ENCODE measurements around the gene CD2BP2. TPM values are rescaled to one million over a fixed set of nuclear protein-coding genes. Genes with fewer than 3 reads are reported as not detected.
"Not testable (repeated sequence)": the region's sequence is repeated elsewhere in the genome, so short reads cannot be mapped to it uniquely, and the experiment has no call there.

Gene CD2BP2
- total RNA-seq, 2 donors from 2014 or later: 57.3 to 64.4 TPM

DNA sequence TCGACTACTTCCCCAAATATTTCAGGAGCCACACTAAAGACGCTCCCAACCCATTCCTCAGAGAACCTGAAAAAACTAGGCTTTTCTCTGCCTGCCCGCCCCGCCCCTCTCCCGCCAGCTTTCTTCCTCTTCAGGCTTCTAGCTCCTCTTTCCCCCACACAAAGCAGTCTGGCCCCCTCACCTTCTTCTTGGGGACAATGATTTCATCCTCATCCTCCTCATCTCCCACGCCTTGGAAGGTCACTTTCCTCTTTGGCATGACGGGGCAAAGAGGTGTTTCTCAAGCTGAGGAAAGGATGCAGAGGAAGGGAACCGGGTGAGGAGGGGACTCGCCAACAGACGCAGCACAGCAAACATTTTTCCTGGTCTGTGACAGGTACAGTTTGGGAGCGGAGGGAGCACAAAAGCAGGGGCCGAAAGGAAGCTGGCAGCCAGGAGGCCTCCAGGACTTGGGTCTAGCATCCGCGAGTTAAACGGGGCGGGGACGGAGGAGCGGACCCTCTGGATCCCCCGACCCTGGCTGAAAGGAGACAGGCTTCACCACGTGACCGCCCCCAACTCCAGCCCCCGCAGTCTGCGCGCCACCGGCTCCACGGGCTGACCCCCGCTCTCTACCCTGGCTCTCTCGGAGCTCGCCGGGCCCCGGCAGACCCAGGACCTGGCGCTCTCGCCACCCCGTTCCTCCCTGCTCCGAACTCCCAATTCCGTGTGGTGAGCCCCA lies 525 bp downstream of the CD2BP2 start:
- peak; percentile 30 to 37 for ATAC-seq

DNA sequence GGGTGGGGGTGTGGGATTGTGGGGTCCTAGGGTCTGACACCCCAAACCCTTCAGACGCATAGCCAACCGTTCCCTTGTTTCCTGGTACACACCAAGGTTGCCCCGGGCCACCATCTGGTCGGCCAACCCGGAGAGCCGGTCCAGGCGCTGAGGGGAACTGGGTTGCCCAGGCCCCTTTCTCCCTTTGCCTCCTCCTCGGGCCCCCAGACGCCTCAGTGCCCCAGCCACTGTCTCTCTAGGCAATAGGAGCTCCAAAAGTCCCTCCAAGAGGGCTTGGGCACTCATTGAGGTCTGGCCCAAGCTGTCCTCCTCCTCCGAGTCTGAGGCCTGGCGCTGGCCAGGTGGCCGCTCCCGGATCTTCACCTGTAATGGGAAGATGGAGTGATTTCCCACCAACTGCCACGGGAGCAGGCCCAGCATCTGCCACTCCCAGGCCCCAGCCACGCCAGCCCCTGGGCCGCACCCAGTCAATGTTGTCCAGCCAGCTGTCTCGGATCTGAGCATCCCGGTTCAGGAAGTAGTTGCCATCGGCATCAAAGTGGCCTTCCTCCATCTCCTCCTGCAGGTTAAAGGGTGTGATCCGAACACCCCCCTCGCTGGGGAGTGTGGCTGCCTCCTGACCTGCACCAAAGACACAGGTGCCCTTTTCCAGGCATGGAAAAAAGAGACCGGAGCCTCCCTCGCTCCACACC lies 1.5 kb downstream of the CD2BP2 start:
- DNase-seq (ENCODE audit: low spot score in 2 of 2) (peak in 1 of 2 donors; percentile 56), ATAC-seq (no peak)
- H3K9me3 Mint-ChIP-seq: no peaks in the 10 kb centered on the region
- peak overlapping the region; percentile 72 to 93 for H3K27ac Mint-ChIP-seq
- peaks cover 12 to 30% of the 10 kb centered on the region in 2 donors for H3K36me3 Mint-ChIP-seq

More for the DNA sequence above, 525 bp downstream of the CD2BP2 start:
- Mint-ChIP-seq H3K27ac (peak overlapping the region; percentile 93 to 97), H3K9me3 (no peaks in the 10 kb centered on the region), H3K36me3 (peaks cover 8 to 30% of the 10 kb centered on the region in 2 donors)
- peak in 1 of 2 donors; percentile 46 for DNase-seq (ENCODE audit: low spot score in 2 of 2)

DNA sequence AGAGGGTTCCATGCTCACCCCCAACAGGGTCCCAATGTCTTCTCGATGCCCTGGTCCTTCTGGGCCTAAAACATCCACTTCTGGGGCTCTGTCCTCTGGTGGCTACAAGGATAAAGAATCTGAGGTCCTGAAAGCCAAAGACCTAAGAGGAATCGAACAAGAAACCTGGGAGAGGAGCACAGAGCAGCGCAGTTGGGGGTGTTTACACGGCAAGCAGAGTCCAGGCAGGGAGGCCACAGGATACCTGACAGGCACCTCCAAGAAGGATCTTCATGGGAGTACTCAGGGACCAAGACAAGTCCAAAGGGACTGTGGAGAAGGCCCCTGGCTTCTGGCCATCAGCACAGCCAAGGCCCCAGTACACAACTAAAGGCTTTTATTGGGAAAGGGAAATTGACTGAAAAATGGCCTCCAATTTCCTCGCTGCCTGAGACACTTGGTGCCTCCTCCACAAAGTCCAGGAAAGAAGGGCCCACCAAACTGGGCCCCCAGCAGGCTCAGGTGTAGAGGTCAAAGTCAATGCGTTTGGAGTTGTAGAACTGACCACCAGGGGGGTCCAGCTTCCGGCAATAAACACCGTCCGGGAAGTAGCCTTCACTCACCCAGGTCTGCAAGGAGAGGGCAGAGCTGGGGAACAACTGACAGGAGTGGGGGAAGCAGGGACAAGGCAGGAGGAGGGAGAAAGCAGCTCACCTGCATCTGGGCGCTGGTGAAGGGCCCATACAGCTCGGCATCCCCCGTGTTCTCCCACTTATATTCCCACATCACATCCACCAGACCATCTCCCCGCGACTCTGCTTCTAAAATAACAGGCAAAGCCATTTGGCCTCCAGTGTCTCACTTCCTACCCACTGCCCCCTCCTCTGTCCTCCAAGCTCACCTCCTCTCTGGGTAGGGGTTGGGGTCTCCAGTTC lies 2.4 kb downstream of the CD2BP2 start:
- Mint-ChIP-seq H3K27ac (peak overlapping the region; percentile 79 to 93), H3K9me3 (no peaks in the 10 kb centered on the region), H3K36me3 (peaks cover 12 to 30% of the 10 kb centered on the region in 2 donors)
- ATAC-seq (no peak), DNase-seq (ENCODE audit: low spot score in 2 of 2) (peak in 1 of 2 donors; percentile 52)

DNA sequence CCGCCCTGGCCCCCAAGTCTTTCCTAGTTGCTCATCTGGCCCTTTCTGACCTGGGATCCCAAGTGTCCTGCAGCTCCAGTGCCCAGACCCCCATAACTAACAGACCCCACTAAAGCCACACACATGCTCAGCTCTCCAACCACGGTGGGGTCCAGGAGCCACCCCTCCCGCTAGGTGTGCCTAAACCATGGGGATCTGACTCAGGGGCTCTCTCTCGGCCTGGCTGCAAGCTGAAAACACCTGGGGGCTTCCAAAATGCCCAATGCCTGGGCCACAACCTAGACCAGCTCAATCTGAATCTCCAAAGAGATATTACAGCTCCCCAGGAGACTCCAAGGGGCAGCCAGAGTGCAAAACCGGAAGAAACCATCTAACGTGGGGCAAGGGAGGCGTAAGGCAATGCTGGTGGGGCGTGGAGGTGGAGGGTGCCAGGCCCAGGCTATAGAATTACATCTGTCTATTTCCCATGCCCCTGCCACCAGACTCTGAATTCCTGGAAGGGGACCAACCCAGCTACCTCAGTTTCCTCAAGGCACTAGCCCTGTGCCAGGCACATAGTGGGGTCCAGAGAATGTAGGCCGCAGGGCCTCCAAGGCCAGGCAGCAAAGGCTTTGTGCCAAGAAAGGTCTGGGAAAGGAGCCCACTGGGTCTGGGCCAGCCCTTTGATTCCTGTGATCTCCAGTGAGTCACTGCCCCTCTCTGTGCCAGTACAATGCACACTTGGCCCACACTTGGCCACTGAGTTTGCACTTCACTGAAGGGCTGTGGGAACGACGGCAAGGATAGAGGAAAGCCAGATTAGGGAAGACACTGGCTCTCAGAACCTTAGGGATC lies 3.3 kb downstream of the CD2BP2 start:
- H3K36me3 Mint-ChIP-seq: peaks cover 12 to 30% of the 10 kb centered on the region in 2 donors
- H3K27ac Mint-ChIP-seq: peak overlapping the region; percentile 80 to 93
- no peak for ATAC-seq
- DNase-seq (ENCODE audit: low spot score in 2 of 2): peak in 1 of 2 donors; percentile 54
- H3K9me3 Mint-ChIP-seq: no peaks in the 10 kb centered on the region

DNA sequence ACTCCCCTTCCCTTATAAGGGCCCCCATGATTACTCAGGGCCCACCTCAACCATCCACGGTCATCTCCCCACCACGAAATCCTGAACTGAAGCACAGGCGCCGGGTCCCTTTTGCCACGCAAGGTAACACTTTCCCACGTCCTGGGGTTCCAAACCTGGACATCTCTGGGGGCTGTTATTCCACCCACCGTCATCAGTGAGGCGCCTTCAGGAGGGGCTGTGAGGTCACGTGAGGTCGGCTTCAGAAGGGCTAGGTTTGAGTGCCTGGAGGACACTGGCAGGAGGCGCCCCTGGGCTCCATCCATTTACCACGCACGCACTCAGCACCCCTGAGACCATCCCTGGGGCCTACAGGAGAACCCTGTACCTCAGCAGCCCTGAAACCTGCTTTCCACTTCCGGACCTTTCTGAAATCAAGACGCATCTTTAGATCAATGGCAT lies 4.1 kb downstream of the CD2BP2 start:
- no peaks in the 10 kb centered on the region for H3K9me3 Mint-ChIP-seq
- peak overlapping the region; percentile 90 to 93 for H3K27ac Mint-ChIP-seq
- H3K36me3 Mint-ChIP-seq: peaks cover 12 to 30% of the 10 kb centered on the region in 2 donors
- ATAC-seq: no peak
- DNase-seq (ENCODE audit: low spot score in 2 of 2): peak in 1 of 2 donors; percentile 56

DNA sequence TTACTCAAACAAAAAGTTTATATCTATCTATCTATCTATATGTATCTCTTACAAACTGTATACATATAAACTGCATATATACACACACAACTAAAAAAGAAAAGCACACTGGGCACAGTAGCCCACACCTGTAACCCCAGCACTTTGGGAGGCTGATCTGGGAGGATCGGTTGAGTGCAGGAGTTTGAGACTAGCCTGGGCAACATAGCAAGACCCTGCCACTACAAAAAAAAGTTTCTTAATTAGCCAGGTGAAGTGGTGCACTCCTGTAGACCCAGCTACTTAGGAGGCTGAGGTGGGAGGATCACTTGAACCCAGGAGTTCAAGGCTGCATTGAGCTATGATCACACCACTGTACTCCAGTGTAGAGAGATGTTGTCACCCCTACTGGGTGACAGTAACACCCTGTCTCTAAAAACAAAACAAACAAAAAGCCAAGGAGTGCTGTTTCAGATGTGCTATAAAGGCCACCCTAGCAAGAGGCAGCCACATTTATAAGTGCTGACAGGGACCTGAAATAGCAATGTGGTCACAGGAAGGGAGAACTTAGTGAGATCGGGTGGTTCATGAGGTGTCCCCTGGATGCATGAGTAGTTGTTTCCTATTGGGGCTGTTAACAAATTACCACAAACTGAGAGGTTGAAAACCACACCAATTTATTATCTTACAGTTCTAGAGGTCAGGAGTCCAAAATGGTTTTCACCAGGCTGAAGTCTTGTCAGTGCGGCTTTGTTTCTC lies 4.8 kb downstream of the CD2BP2 start:
- DNase-seq (ENCODE audit: low spot score in 2 of 2) (peak in 1 of 2 donors; percentile 57), ATAC-seq (peak; percentile 60 to 67)
- peaks cover 11 to 30% of the 10 kb centered on the region in 2 donors for H3K36me3 Mint-ChIP-seq
- peak overlapping the region; percentile 90 to 93 for H3K27ac Mint-ChIP-seq
- H3K9me3 Mint-ChIP-seq: no peaks in the 10 kb centered on the region

DNA sequence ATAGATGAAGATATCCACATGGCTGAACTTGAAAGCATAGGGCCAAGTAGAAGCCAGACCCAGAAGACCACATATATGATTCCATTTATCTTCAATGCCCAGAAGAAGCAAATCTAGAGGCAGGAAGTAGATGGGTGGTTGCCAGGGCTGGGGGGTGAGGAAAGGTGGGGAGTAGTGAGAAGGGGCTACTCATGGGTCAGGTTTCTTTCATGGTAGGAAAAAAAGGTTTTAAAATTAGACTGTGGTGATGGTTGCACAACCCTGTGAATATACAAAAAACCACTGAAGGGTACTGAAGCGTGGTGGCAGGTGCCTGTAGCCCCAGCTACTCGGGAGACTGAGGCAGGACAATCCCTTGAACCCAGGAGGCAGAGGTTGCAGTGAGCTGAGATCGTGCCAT lies 5.4 kb downstream of the CD2BP2 start:
- DNase-seq (ENCODE audit: low spot score in 2 of 2) (peak in 1 of 2 donors; percentile 52), ATAC-seq (no peak)
- Mint-ChIP-seq H3K9me3 (no peaks in the 10 kb centered on the region), H3K36me3 (peaks cover 7 to 29% of the 10 kb centered on the region in 2 donors), H3K27ac (peak overlapping the region; percentile 90 to 93)

DNA sequence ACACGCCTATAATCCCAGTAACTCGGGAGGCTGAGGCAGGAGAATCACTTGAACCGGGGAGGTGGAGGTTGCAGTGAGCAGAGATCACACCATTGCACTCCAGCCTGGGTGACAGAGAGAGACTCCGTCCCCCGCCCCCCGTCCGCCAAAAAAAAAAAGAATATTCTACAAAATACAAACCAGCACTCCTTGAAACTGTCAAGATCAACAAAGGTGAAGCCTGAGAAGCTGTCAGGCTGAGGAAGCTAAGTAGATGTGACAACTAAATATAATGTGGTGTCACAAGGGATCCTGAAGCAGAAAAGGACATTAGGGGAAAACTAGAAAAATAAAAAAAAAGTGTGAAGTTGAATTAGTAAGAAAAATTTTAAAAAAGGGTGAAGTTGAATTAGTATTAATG lies 6.2 kb downstream of the CD2BP2 start:
- Mint-ChIP-seq H3K36me3 (peaks cover 7 to 21% of the 10 kb centered on the region in 2 donors), H3K27ac (peak overlapping the region in 1 of 2 donors; percentile 90), H3K9me3 (no peaks in the 10 kb centered on the region)
- no peak for ATAC-seq
- DNase-seq (ENCODE audit: low spot score in 2 of 2): peak in 1 of 2 donors; percentile 13

DNA sequence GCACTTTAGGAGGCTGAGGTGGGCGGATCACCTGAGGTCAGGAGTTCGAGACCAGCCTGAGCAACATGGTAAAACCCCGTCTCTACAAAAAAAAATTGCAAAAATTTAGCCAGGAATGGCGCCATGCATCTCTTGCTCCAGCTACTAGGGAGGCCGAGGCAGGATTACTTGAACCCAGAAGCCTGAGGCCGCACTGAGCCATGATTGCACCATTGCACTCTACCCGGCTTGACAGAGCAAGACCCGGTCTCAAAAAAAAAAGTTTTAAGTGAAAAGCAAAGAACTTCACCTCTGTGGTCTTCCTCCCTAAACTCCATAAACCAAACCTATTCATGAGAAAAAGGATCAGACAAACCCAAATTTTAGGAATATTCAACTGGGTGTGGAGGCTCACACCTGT lies 7.0 kb downstream of the CD2BP2 start:
- ATAC-seq (no peak), DNase-seq (ENCODE audit: low spot score in 2 of 2) (no peak)
- Mint-ChIP-seq H3K9me3 (no peaks in the 10 kb centered on the region), H3K36me3 (peaks cover 7 to 16% of the 10 kb centered on the region in 2 donors), H3K27ac (no peak overlapping the region)

DNA sequence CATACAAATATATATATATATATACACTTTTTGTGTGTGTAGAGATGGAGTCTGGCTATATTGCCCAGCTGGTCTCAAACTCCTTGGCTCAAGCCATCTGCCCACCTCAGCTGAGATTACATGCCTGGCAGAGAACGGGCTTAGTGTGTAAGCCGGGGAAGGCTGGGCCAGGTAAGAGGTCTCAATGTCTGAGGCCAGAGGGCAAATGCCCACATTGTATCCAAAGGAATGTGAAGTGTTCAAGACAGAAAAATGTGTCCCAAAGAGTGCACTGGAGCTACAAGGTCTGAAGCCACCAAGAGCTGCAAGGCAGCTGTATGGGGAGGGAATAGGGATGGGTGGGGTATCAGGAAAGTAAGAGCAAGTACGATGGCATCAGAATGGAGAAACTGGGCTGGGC lies 8.8 kb downstream of the CD2BP2 start:
- Mint-ChIP-seq H3K36me3 (peaks cover 5 to 7% of the 10 kb centered on the region in 2 donors), H3K27ac (no peak overlapping the region), H3K9me3 (no peaks in the 10 kb centered on the region)
- ATAC-seq (no peak), DNase-seq (ENCODE audit: low spot score in 2 of 2) (no peak)

DNA sequence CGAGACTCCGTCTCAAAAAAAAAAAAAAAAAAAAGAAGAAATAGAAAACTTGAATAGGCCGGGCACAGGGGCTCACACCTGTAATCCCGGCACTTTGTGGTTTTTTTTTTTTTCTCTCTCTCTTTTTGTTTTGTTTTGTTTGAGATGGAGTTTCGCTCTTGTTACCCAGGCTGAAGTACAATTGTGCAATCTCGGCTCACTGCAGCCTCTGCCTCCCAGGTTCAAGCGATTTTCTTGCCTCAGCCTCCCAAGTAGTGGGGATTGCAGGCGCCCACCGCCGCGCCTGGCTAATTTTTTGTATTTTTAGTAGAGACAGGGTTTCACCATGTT lies 11.7 kb downstream of the CD2BP2 start:
- not testable (repeated sequence) for ATAC-seq, H3K9me3 Mint-ChIP-seq

DNA sequence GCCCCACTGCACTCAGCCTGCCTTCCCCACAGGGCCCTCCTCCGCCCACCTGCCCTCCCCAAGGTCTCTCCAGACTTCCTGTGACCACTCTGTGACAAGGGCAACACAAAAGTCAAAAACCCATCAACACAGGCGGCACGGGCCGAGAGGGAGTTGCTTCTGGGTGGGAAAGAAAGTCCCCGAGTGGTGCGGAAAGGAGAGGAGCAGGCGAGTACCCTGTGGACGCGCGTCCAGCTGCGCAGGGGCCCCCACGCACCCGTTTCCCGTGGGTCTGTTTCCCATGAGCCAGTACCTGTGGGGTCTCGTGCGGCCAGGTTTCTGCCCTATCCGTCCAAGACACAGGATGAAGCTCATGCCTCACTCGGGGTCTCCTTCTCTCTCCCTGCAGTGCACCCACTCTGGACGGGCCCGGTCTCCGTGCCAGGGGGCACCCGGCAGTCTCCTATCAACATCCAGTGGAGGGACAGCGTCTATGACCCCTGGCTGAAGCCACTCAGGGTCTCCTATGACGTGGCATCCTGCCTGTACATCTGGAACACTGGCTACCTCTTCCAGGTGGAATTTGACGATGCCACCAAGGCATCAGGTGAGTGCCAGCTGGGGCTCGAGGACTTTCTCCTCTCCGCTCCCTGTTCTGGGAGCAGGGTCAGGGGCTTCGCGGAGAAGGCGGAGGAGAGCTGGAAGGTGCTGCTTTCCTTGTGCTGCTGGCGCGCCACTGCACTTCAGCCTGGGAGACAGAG lies 12.2 kb downstream of the CD2BP2 start:
- no peaks in the 10 kb centered on the region for H3K9me3 Mint-ChIP-seq
- ATAC-seq (no peak), DNase-seq (ENCODE audit: low spot score in 2 of 2) (no peak)
- no peak overlapping the region for H3K27ac Mint-ChIP-seq
- peaks cover 0 to 5% of the 10 kb centered on the region in 2 donors for H3K36me3 Mint-ChIP-seq

More for the DNA sequence above, 11.7 kb downstream of the CD2BP2 start:
- H3K27ac Mint-ChIP-seq; H3K36me3 Mint-ChIP-seq; DNase-seq (ENCODE audit: low spot score in 2 of 2): not testable (repeated sequence)

DNA sequence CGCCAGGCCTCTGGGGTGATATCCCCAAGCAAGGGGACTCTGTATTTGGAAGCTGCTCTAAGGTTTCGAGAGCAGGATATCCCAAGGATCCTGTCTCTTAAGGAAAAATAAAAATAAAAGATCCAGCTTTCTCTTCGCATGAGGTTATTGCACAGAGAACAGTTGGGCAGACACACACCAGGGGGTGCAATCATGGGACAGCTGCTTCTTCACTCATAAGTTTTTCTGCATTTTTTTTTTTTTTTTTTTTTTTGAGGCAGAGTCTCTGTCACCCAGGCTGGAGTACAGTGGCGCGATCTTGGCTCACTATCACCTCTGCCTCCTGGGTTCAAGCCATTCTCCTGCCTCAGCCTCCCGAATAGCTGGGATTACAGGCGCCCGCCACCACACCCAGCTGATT lies 13.1 kb downstream of the CD2BP2 start:
- not testable (repeated sequence) for DNase-seq (ENCODE audit: low spot score in 2 of 2); H3K36me3 Mint-ChIP-seq; H3K9me3 Mint-ChIP-seq
- peak overlapping the region in 1 of 2 donors; percentile 65 for H3K27ac Mint-ChIP-seq
- ATAC-seq: peak in 1 of 2 donors; percentile 22

DNA sequence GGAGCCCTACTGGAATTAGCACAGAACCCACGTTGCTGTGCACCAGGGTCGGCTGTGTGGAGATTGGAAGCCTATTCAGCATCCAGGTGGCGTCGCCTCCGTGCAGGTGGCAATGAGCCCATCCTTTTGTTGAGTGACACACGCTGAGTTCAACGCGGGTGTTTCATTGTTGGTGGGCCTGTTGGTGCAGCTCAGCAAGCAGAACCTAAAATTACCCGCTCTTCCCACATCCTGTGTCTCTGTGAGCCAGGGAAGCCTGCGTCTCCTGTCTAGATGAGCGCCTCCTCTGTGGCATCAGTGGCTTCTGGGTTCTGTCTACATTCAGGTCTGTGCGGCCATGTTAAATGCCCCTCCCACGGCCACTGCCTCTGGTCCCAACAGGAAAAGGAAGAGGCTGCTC lies 14.5 kb downstream of the CD2BP2 start:
- ATAC-seq: peak in 1 of 2 donors; percentile 20
- H3K27ac Mint-ChIP-seq: no peak overlapping the region
- no peaks in the 10 kb centered on the region for H3K9me3 Mint-ChIP-seq
- no peak for DNase-seq (ENCODE audit: low spot score in 2 of 2)
- peaks cover 0 to 5% of the 10 kb centered on the region in 2 donors for H3K36me3 Mint-ChIP-seq

DNA sequence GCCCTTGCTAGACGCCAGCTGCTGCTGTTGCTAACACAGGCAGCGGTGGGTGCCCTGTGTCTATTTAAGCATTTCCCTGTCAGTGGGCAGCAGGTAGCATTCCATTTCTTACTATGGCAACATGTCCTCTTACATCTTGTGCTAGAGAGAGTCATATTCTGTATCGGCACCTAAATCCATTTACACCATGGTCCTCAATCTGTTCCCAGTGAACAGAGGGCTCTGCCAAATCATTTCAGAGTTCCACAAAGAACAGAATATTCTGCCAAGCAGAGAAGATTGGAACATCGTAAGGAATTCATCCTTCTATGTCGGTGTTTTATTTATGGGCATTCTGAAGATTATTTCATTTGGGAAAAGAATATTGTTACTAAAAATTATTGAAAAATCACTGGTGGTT lies 16.4 kb downstream of the CD2BP2 start:
- not testable (repeated sequence) for ATAC-seq

More for the DNA sequence above, 16.4 kb downstream of the CD2BP2 start:
- H3K27ac Mint-ChIP-seq: peak overlapping the region in 1 of 2 donors; percentile 32
- H3K9me3 Mint-ChIP-seq; DNase-seq (ENCODE audit: low spot score in 2 of 2); H3K36me3 Mint-ChIP-seq: not testable (repeated sequence)
